HG03460 (cell line): Measurements from ENCODE around the gene NFYC.
A peak's percentile ranks its signal among the peaks of the same experiment; 100 is the strongest.

Experiments
- ATAC-seq: cut with Tn5 transposase; IDR thresholded peaks from one replicate; pipeline ENCODE4 v1.9.1; 2021; ENCODE audit not compliant: unreplicated experiment

The NFYC gene

DNA sequence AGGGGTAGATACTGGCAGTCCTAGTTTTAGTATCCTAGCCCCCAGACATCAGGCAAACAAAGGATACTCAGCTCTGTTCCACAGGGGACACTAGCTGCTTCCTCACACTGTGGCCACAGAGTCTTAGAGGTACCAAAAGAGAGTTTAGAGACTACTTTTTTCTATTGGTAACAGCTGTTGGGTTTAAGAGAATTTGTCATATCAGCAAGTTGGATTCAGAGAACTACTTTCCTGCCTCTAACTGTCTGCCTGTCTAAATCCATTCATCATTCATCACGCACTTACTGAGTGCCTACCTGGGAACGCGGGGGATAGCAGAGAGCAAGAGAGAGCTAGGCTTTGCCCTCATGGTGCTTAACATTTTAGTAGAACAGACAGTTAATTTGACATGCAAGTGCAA is 65.0 kb downstream of the NFYC start:
- no peak for ATAC-seq

DNA sequence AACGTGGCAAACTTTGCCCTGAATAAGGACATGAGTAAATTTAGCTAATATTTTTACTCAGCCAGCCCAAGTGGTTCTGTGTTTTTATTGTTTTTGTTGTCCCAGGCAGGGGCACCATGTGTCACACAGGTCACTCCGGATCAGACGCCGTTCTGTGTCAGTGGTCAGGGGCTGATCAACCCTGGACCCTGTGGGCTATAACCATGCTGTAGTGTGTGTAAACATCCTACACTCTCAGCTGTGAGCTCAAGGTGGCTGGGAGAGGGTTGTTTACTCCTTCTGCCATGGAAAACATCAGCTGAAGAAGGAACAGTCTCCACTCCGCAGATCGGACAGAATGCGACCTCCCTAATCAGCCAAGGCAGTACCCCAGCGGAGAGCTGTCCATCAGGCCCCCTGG is 65.6 kb downstream of the NFYC start:
- ATAC-seq, result no peak

DNA sequence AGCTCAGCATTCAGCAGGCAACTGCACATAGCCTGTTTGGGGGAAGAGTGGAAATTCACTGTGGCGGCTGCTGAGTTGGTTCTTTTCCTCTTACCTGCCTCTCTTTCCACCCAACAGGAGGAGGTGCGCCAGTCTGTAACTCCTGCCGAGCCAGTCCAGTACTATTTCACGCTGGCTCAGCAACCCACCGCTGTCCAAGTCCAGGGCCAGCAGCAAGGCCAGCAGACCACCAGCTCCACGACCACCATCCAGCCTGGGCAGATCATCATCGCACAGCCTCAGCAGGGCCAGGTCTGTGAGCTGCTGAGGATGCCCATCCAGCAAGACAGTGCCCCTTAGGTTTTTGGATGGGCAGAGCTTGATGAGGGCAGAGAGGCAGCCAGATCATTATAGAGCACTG is 66.5 kb downstream of the NFYC start:
- ATAC-seq, result no peak

DNA sequence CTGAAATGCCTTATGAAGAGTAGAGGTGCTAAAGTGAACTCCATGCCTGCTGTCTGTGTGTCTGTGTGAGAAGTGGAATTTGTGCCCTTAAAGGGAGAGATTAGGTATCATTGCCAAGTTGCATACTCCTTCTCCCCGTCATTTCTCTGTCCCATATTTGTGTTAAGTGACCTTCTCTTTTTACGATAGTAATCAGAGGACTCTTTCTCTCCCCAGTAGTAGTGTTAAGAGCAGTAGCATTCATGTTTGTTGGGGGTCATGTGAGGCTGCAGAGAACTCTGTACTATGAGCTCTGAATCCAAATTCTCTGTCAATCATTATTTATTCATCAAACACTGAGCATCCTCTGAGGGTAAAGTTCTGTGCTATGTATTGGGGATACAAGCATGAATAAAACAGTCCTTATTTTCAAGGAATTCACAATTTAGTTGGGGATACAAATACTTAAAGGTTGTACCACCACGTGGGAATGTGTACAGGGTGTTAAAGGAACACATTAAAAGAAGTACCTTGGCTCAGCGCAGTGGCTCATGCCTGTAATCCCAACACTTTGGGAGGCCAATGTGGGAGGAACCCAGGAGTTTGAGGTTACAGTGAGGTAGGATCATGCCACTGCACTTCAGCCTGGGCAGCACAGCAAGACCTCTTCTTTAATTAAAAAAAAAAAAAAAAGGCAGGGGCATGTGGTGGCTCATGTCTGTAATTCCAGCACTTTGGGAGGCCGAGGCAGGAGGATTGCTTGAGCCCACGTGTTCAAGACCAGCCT is 67.3 kb downstream of the NFYC start:
- ATAC-seq, result no peak

DNA sequence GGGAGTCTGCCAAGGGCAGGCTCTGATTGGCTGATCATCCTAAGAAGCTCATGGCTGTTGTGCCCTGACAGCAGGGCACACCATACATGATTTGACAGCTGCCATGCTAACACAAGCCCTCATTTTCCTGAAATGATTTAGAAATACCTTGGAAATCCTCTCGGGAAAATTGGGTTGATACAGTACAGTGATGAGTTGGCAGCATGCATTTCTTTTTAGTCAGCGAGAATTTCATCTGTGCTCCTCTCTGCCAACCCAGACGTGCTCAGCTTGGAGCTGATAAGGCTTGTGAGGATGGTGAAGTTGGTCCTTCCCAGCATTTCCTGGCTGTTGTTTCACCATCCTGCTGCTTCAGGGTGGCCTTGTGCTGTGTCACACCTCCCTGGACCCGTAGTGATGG is 69.5 kb downstream of the NFYC start:
- no peak for ATAC-seq

DNA sequence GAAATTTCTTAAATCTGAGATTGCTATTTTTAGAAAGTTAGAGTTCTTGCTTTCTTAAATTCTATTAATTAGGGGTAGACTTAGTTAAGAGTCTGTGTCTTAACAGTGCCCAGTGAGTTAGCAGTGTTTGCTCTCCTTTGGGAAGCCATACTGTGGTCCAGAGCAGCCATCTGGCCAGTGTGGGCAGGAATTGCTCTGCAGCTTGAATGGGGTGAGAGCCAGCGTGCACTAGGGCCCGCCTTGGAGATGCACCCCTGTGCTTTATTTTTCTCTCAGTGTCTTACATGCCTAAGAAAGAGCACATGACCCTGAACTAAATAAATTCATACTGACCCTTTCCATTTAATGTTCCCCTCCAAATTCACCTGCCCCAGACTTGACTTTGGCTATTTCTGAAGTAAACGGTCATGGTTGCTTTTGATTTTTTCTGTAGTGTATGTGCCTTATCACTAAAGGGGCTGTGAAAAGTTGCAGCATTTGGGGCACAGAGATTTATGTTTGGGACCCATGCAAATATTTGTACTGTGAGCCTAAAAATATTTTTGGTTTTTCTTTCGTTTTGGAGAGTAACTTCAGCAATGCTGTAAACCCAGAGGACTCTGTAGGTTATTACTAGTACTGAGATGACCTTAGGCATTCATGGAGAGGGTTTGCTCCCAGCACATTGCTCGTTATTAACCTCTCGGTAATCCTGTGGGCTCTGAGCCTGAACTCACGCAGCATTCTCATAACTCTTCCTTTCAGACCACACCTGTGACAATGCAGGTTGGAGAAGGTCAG is 70.8 kb downstream of the NFYC start:
- no peak for ATAC-seq

DNA sequence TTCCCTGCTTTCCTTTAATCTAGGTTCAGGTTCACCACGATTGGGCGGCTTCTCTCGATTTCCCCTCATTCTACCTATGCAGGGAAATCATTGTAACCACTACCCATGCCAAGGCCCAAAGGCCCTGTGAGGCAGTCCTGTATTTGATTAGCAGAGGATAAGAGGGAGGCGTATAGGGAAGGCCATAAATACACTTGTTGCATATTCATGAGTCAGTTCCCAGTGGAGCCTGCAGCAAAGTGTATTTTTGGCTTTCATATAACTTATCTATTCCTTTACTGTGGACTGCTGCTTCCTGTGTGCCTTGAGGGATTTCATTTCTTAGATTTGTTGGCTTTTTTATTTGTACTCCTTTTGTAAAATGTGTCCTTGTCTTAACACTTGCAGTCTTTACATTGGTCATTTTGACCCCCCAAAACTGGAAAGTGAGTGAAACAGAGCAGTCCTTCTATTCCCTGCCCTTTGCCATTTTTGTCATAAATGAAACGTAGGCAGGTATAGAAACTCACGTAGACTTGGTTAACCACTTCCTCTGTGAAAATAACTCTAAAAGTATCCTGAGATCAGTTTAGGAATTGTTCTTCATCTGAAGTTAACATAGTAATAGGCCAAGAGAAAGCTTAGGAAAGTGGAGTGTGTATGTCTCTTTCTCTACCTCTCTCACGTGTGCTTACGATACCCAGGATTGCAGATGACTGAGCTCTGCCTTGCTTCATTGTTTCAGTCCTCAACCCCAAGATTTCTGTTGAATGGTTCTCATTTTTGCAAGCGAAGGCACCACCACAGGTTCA is 72.4 kb downstream of the NFYC start:
- ATAC-seq, result peak; percentile 60

DNA sequence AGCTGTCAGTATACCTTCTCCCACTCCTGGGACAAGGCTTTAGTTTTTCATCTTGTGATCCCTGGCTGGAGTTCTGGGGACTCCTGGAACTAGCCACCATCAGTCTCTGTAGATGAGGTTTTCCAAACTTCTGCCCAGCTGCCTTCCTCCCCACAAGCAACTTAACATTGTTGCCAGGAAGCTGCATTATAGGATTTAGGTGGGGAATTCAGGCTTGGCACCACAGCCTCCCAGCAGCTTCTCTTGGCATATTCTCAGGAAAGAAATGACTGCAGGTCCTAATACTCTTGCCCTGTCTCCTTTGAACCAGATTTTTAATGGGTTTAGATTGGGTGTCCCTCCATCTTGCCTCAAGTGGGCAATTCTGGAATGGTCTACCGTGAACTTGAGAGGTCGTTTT is 73.5 kb downstream of the NFYC start:
- no peak for ATAC-seq

DNA sequence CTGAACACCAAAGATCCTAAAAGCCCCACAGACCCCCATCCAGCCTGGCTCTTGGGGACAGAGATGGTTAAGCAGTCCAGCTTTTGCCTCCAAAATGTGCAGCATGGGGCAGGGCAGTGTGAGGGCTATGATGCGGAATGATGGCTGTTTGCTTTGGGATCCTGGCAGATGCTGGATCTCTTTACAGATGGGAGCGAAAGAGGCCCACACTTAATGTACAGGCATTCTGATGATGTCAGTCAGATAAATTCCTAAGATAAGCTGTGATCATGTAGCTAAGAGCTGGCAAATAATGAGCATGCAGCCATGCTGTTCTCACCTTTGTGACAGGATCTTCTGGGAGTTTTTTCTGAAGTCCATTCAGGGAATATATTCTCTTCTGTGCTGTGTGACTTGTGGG is 74.5 kb downstream of the NFYC start:
- ATAC-seq, result no peak

DNA sequence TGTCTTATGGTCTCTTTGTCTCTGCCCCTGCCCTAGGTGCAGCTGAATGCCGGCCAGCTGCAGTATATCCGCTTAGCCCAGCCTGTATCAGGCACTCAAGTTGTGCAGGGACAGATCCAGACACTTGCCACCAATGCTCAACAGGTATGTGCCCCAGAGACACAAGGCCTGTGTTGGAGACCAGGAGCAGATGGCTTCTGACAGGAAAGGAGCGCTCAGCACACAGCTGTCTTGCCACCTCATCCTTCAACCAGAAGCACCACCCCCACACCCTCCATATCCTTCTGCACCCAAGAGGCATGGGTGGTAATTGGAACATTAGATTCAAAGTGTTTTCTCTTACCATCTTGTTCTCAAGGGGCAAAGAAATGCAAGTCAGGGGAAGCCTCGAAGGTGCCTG is 75.1 kb downstream of the NFYC start:
- ATAC-seq, result no peak

DNA sequence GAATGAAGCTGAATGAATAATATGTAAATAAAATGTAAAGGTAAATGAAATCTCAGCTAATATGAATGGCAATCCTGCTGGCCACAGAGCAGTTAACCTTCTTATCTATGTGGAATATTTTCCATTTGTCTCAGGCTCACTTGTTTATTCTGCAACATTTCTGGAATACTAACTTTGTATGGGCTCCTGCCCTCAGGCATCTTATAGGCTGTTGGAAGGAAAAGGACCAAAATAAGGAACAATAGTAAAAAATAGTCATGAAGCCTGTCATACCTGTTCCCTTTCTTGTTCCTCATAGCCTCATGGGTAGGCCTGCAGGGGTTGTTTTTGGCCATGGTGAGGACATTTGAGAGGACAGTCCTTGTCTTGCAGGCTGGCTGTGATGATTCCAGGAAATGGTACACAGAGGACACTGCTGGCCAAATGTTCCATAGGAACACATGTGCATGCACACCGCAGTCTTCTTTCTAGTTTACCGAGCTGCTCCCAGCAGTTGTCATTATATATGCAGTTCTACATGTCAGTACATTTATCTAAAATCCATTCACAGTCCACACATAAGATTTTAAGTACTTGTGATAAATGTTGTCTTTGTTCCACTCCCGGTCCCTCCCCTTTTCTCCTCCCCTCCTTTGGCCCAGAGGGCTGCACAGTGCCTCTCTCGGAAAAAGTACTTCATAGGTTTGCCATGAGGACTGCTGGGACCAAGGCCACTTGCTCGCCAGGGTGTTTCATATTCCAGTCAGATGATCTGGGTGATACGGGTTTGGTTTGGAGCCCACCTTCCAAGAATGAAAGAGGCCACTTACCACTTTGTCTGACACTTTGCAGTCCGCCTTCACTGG is 76.9 kb downstream of the NFYC start:
- ATAC-seq, result no peak

DNA sequence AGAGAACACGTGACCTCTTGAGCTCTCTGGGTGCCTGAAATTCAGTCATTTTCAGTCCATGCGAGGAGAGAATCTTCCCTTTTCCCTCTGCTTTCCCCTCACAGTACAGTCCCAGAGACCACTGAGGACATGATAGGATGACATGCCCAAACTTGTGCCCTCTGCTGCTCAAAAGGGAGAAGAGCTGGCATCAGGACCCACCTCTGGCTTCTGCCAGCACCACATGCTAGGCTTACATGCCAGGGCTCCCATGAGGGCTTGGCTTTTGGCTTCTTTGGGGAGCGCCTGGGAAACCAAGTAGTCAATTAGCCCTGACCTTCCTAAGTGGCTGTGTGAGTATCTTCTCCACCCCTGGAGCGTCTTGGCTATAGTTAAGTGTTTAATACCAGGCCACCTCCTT is 78.3 kb downstream of the NFYC start:
- ATAC-seq, result no peak

DNA sequence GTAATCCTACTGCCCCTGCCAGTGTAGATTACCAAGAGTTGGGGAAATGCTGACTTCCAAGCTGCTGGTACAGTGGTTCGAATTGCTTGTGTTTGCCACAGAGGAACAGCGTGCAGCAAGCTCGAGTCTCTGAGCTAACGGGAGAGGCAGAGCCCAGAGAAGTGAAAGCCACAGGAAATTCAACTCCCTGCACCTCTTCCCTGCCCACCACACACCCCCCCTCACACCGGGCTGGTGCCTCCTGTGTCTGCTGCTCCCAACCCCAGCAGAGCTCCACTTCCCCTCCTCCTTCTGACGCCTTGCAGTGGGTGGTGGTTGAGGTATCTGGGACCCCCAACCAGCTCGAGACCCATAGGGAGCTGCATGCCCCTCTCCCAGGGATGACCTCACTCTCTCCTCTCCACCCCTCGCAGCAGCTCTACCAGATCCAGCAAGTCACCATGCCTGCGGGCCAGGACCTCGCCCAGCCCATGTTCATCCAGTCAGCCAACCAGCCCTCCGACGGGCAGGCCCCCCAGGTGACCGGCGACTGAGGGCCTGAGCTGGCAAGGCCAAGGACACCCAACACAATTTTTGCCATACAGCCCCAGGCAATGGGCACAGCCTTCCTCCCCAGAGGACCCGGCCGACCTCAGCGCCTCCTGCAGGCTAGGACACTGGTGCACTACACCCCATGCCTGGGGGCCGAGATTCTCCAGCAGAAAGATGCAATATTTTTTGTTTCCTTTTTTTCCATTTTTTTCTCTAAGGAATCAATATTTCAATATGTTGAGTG is 79.0 kb downstream of the NFYC start:
- ATAC-seq, result no peak

DNA sequence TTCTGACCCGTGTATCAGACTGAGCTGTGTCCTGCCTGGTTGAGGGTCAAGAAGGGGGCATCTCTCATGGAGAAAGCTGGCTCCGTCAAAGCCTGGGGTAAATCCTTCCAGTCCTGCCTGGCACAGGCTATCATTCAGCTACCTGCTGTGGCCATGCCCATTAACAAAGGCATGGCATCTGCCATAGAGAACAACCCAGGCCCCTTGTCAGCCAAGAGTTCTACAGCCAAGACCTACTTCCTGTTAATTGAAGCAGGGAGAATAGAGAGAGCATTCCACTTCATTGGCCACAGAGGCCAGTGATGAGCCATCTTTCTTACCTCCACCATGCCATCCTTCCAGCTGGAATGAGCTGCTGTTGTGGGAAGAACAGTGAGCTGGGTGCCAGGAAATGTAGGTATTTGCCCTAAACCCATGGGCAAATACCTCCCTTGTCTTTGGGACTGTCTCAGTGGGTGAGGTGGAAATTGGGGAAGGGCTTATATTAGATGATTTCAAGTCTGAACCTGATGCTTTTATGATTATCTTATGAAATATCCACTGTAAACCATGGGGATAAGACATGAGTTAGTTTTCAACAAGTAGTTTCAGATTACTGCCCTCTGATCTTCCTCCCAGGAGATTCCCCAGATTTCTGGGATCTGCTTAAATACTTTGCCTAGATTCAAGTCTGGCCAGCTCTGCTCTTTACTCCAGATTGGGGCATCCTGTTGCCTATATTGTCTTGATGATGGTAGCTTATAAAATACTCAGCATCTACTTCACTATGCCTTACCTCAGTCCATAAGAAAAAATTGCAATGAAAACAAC is 80.8 kb downstream of the NFYC start:
- ATAC-seq, result no peak

DNA sequence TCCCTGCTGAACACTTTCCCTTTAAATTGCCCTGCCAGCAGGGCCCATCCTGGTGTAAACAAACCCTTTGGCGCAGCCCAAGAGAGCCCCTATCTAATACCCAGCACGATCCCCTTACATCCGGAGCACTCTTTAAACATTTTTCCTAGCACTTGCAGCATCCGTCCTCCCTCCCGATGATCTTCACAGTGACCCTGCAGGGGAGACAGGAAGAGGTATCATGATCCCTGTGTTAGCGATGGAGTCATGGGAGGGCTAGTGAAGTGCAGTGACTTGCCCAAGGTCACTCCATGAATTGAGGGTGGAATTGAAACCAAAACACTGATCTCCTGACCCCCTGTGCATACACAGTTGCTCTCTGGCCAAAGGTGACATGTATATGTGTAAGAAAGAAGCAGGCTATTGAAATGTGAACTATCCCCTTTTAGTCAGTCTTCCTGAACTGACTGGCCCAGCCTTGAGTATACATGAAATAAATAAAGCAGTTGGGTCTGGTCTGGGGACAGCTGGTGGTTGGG is 82.3 kb downstream of the NFYC start:
- no peak for ATAC-seq

DNA sequence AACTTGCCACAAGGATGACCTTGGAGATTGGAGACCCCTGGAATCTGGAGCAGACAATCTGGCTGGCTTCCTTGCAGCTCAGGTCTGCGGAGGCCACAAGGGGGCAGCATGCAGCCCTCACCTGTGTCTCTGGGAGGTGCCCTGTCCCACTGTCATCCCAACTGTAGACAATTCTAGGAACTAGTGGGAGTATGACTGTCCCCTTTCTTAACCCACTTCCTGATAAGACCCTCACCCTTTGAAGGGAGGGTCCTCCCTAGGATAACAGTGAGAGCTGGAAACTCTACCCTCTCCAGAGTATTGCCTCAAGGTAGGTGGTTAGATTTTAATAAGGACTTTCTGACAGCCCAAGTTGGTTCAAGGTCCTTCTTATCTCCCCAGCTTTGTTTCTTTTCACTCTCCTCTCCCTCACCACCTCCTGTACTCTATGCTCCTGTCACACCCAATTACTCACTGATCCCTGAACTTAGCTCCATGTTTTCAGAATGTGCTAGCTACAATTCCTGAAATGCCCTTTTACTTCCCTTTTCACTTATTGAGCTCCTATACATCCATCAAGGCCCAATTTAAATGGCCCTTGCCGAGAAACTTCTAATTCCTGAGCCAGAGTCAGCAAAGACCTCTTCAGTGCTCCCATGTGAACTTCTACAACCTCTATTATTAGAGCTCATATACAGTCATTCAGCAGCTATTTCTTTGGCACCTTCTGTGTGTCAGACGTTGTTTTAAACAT is 82.9 kb downstream of the NFYC start:
- no peak for ATAC-seq

DNA sequence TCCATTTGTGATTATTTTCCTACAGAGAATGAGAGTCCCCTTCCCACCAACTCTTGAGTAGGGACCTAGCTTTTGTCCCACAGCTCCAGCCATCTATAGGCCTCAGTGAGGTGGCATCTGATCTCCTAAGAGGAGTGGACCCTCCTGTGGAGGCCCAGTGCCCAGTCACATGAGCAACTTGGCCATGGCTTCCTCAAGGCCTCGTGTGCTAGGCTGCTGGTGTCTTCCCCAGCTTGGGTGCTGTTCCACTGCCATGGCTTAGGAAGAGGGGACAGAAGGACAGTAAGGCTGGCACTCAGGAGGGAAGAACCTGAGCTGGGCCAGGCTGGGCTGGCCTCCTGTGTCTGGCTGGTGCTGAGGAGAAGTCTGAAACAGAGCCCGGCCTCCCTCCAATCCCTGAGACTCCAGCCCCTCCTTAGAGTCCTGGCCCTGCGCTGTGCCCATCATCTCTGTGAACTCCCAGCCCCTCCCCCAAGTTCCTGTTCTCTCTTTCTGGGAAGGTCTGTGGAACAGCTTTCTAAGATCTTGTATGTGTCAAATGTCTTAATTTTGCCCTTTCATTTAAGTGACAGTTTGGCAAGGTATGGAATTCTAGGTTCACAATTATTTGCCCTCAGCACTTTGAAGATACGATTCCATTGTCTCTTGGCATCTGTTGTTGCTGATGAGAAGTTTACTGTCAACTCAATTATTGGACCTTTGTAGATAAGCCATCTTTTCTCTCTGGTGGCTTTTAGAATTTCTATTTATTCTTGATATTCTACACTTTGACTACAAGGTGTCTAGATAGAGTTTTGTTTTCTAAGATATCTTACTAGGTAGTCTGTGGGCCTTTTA is 85.0 kb downstream of the NFYC start:
- no peak for ATAC-seq
